Lung (tissue), 12 donors: ENCODE data around the gene RXFP4. TPM values are rescaled to one million over a fixed set of nuclear protein-coding genes. Genes with fewer than 3 reads are reported as not detected.

Source experiments
- ATAC-seq: fragments of 200-7000 bp; cut with Tn5 transposase; one replicate; pipeline ENCODE4 v1.9.1; 2020; ENCODE audit warnings: moderate number of reproducible peaks; ENCODE audit not compliant: insufficient read depth, low FRiP score
- DNase-seq, 3 donors: peaks; one replicate each; pipeline ENCODE4 v3.0.0-alpha.2; 2013 to 2017
- H3K27ac ChIP-seq, 2 donors: one replicate each; pipeline ENCODE4 v1.5.1; 2013; ENCODE audit warnings: mild to moderate bottlenecking in 2 of 2, moderate library complexity in 2 of 2, control low read depth in 1 of 2, inconsistent platforms in 1 of 2, low read depth in 1 of 2, low read length in 1 of 2
- H3K27me3 ChIP-seq, 3 donors: one replicate each; pipeline ENCODE4 v1.5.1; 2013; ENCODE audit warnings: low read length in 2 of 3; ENCODE audit not compliant: control insufficient read depth in 3 of 3, insufficient read depth in 3 of 3
- H3K36me3 ChIP-seq, 4 donors: one replicate each; pipeline ENCODE4 v1.5.1; 2013; ENCODE audit warnings: low read length in 4 of 4, mild to moderate bottlenecking in 1 of 4, moderate library complexity in 1 of 4; ENCODE audit not compliant: control insufficient read depth in 4 of 4, insufficient read depth in 4 of 4
- H3K4me1 ChIP-seq, 5 donors: one replicate each; pipeline ENCODE4 v1.5.1; 2013; ENCODE audit warnings: low read length in 5 of 5, mild to moderate bottlenecking in 2 of 5, moderate library complexity in 1 of 5; ENCODE audit not compliant: control insufficient read depth in 5 of 5, insufficient read depth in 5 of 5
- H3K4me3 ChIP-seq: one replicate; pipeline ENCODE4 v1.5.1; 2013; ENCODE audit warnings: mild to moderate bottlenecking, control low read depth, moderate library complexity
- H3K9ac ChIP-seq, 2 donors: one replicate each; pipeline ENCODE4 v1.5.1; 2013; ENCODE audit warnings: low read length in 2 of 2, control low read depth in 1 of 2; ENCODE audit not compliant: insufficient read depth in 1 of 2
- H3K9me3 ChIP-seq, 4 donors: one replicate each; pipeline ENCODE4 v1.5.1; 2013; ENCODE audit warnings: low read length in 3 of 4, mild to moderate bottlenecking in 1 of 4, moderate library complexity in 1 of 4; ENCODE audit not compliant: control insufficient read depth in 4 of 4, insufficient read depth in 3 of 4
- WGBS, 2 donors: extraction: QIAGEN DNeasy Blood & Tissue Kit; methylation state at CpG; one replicate each; pipeline ENCODE4 v1.1.7; 2013; 5-methylcytosine and 5-hydroxymethylcytosine counted together
- polyA plus RNA-seq, 2 donors: library from polyadenylated mRNA; stranded (reverse); fragments of 200-250 nt; gene quantifications; one replicate each; pipeline ENCODE4 v1.2.1, GENCODE V29; 2013
- total RNA-seq, 2 donors: library from RNA; depleted of rRNA in 1 of 2; stranded (reverse); fragments of >200 nt in 1 of 2; gene quantifications; one replicate each; pipeline ENCODE4 v1.2.1, GENCODE V29; 2014 to 2021
- TF ChIP-seq, protein P1 (sequence below): IDR thresholded peaks from 2 replicates; pipeline ENCODE4 v1.5.1; 2012; ENCODE audit warnings: mild to moderate bottlenecking; ENCODE audit errors: control extremely low read depth, extremely low read depth
- donor health status: control.
- donor health status: control.
- donor health status: Bipolar disorder and iron deficiency.
- donor health status: healthy.
- donor health status: DM: yes; HTN: yes; CAD: no.

RXFP4 gene
- total and polyA plus RNA-seq, 4 donors = 0.05 to 0.20 TPM; not detected in 2

GRCh38 chr1:155977690-155978324, 36.4 kb downstream of the RXFP4 start:
- ATAC-seq (no peak), DNase-seq (peak; percentile 79 to 85 (median 81))
- Histone ChIP-seq H3K9me3 (no peaks in the 10 kb centered on the region), H3K9ac (peak overlapping the region; percentile 46 to 89), H3K36me3 (peaks cover 0 to 6% (median 0%) of the 10 kb centered on the region in 4 donors), H3K4me1 (peaks cover 29 to 76% (median 42%) of the 10 kb centered on the region in 5 donors), H3K27me3 (no peaks in the 10 kb centered on the region), H3K4me3 (peak overlapping the region; percentile 88), H3K27ac (peak overlapping the region; percentile 89 to 97)
- TF ChIP-seq, protein P1, sequence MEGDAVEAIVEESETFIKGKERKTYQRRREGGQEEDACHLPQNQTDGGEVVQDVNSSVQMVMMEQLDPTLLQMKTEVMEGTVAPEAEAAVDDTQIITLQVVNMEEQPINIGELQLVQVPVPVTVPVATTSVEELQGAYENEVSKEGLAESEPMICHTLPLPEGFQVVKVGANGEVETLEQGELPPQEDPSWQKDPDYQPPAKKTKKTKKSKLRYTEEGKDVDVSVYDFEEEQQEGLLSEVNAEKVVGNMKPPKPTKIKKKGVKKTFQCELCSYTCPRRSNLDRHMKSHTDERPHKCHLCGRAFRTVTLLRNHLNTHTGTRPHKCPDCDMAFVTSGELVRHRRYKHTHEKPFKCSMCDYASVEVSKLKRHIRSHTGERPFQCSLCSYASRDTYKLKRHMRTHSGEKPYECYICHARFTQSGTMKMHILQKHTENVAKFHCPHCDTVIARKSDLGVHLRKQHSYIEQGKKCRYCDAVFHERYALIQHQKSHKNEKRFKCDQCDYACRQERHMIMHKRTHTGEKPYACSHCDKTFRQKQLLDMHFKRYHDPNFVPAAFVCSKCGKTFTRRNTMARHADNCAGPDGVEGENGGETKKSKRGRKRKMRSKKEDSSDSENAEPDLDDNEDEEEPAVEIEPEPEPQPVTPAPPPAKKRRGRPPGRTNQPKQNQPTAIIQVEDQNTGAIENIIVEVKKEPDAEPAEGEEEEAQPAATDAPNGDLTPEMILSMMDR = no peak
- 0 to 1% methylated on average over 45 to 52 of the region's 52 CpGs for WGBS, 2 donors

DNA sequence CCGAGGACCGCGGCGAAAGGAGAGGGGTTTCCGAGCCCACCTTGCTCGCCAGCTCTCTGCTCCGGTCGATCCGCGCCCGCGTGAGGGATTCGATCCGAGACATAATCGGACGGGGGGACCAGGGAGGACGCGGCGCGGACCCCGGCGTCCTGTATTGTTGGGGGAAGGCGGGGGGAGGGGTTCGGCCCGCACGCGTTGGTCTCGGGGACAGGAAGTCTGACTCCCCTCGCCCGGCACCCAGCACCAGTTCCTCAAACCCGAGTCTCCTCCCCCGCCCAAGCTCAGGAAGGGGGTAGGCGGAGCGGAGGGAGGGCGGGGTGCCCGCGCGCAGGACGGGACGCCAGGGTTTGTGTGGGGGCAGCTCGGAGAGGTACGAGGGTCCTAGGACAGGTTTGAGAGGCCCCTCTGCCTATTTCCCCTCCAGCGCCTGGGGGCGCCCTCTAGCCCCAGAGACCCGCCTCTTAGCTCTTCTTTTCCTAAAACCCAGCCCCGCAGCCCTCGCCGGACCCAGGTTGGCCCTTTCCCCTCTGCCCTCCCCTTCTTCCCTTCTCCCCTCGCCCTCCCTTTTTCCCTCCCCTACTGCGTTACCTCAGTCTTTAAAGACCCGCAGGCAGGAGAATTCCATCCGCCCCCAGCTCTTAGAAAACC, 37.0 kb downstream of the RXFP4 start, which contains the start of gene ARHGEF2:
Gene ARHGEF2, minus strand, starts transcription at position 223 of the 648 bp plus-strand sequence. Its CDS starts 120 bp downstream, at position 103.
- Histone ChIP-seq H3K4me3 (peak within 1 kb of the TSS; percentile 88), H3K4me1 (peaks cover 26 to 82% (median 42%) of the 10 kb centered on the region in 5 donors), H3K27me3 (no peaks in the 10 kb centered on the region), H3K9me3 (no peaks in the 10 kb centered on the region), H3K27ac (peak within 1 kb of the TSS; percentile 89 to 97), H3K9ac (peak within 1 kb of the TSS; percentile 50 to 89), H3K36me3 (peaks cover 0 to 6% (median 0%) of the 10 kb centered on the region in 4 donors)
- peak; percentile 86 to 91 (median 87) for DNase-seq
- TF ChIP-seq, protein P1 = no peak
- 0 to 1% methylated on average over 36 to 52 of the region's 52 CpGs for WGBS, 2 donors
- peak; percentile 75 for ATAC-seq

GRCh38 chr1:155978973-155979429, 37.6 kb downstream of the RXFP4 start:
- Histone ChIP-seq H3K9me3 (no peaks in the 10 kb centered on the region), H3K4me1 (peaks cover 26 to 83% (median 39%) of the 10 kb centered on the region in 5 donors), H3K4me3 (peak overlapping the region; percentile 88), H3K36me3 (peaks cover 0 to 4% (median 0%) of the 10 kb centered on the region in 4 donors), H3K27ac (peak overlapping the region; percentile 89 to 97), H3K27me3 (no peaks in the 10 kb centered on the region), H3K9ac (peak overlapping the region; percentile 50 to 89)
- peak in 2 of 3 donors; percentile 38 to 50 for DNase-seq
- peak; percentile 5 for ATAC-seq
- WGBS, 2 donors = 1 to 3% methylated on average over 8 of the region's 8 CpGs
- TF ChIP-seq, protein P1 = no peak
